ENCODE data around the gene SLC2A9. TPM values are rescaled to one million over a fixed set of nuclear protein-coding genes. Genes with fewer than 3 reads are reported as not detected.

SLC2A9 gene
- total RNA-seq, 1 donor from 2014 or later = 25.2 TPM

- intact Hi-C loops (cut with DNase I) = no loop called here
- ATAC-seq (no peak), DNase-seq (no peak)
- Histone ChIP-seq H3K4me3 (no peak overlapping the region), H3K4me1 (no peaks in the 10 kb centered on the region), H3K36me3 (no peaks in the 10 kb centered on the region), H3K27me3 (ENCODE audit: low read depth) (no peaks in the 10 kb centered on the region), H3K9me3 (no peaks in the 10 kb centered on the region), H3K27ac (no peak overlapping the region)
- no peak for TF ChIP-seq CTCF (IDR thresholded peaks at IDR 0.05)
These were observed 94.7 kb downstream of the SLC2A9 start for GRCh38 chr4:9926586-9926985.

GRCh38 chr4:9925750-9926439, 95.4 kb downstream of the SLC2A9 start:
- Histone ChIP-seq H3K4me3 (no peak overlapping the region), H3K27ac (no peak overlapping the region), H3K36me3 (no peaks in the 10 kb centered on the region), H3K9me3 (no peaks in the 10 kb centered on the region), H3K4me1 (no peaks in the 10 kb centered on the region), H3K27me3 (ENCODE audit: low read depth) (no peaks in the 10 kb centered on the region)
- intact Hi-C loops (cut with DNase I) = no loop called here
- ATAC-seq (no peak), DNase-seq (no peak)
- TF ChIP-seq CTCF (IDR thresholded peaks at IDR 0.05) = no peak

GRCh38 chr4:9924750-9925149, 96.5 kb downstream of the SLC2A9 start:
- no peaks in the 10 kb centered on the region for H3K27me3 ChIP-seq (ENCODE audit: low read depth)
- H3K36me3 ChIP-seq = no peaks in the 10 kb centered on the region
- H3K27ac ChIP-seq = no peak overlapping the region
- intact Hi-C loops (cut with DNase I) = no loop called here
- no peaks in the 10 kb centered on the region for H3K9me3 ChIP-seq
- DNase-seq = no peak
- no peaks in the 10 kb centered on the region for H3K4me1 ChIP-seq
- TF ChIP-seq CTCF (IDR thresholded peaks at IDR 0.05) = no peak
- ATAC-seq = no peak
- H3K4me3 ChIP-seq = no peak overlapping the region

- H3K36me3 ChIP-seq = peaks cover 7% of the 10 kb centered on the region
- no peak overlapping the region for H3K27ac ChIP-seq
- H3K27me3 ChIP-seq (ENCODE audit: low read depth) = no peaks in the 10 kb centered on the region
- intact Hi-C loops (cut with DNase I) = no loop called here
- no peaks in the 10 kb centered on the region for H3K9me3 ChIP-seq
- DNase-seq = no peak
- no peak overlapping the region for H3K4me3 ChIP-seq
- ATAC-seq = no peak
- no peaks in the 10 kb centered on the region for H3K4me1 ChIP-seq
- no peak for TF ChIP-seq CTCF (IDR thresholded peaks at IDR 0.05)
These were observed 98.0 kb downstream of the SLC2A9 start for GRCh38 chr4:9923195-9923812.

GRCh38 chr4:9921326-9921725, 100.0 kb downstream of the SLC2A9 start:
- no peaks in the 10 kb centered on the region for H3K27me3 ChIP-seq (ENCODE audit: low read depth)
- peaks cover 7% of the 10 kb centered on the region for H3K36me3 ChIP-seq
- intact Hi-C loops (cut with DNase I) = no loop called here
- H3K4me1 ChIP-seq = no peaks in the 10 kb centered on the region
- ATAC-seq = no peak
- no peak for TF ChIP-seq CTCF (IDR thresholded peaks at IDR 0.05)
- no peak overlapping the region for H3K4me3 ChIP-seq
- H3K27ac ChIP-seq = no peak overlapping the region
- DNase-seq = no peak
- no peaks in the 10 kb centered on the region for H3K9me3 ChIP-seq

All from lower lobe of right lung (tissue), 2 donors.